Psoas muscle (tissue), 8 donors: Measurements from ENCODE around the gene ST3GAL5. TPM values are rescaled to one million over a fixed set of nuclear protein-coding genes. Genes with fewer than 3 reads are reported as not detected.

Experiments used
- ATAC-seq, 4 donors: fragments of 200-7000 bp; cut with Tn5 transposase; one replicate each; pipeline ENCODE4 v1.9.1; 2020; ENCODE audit warnings: moderate library complexity in 3 of 4, mild to moderate bottlenecking in 2 of 4
- DNase-seq, 2 donors: peaks; one replicate each; pipeline ENCODE4 v3.0.0-alpha.2; 2020
- H3K27ac ChIP-seq: fragments of 200-600 bp; one replicate; pipeline ENCODE4 v1.8.0; 2022
- H3K27me3 ChIP-seq, 3 donors: fragments of 200-600 bp in 1 of 3; one replicate each; pipeline versions ENCODE4 v1.6.1 to v1.8.0; 2013 to 2022; ENCODE audit warnings: low read length in 2 of 3, mild to moderate bottlenecking in 2 of 3, moderate library complexity in 1 of 3; ENCODE audit not compliant: insufficient read depth in 3 of 3
- H3K36me3 ChIP-seq, 2 donors: fragments of 200-600 bp in 1 of 2; one replicate each; pipeline versions ENCODE4 v1.6.1 to v1.8.0; 2013 to 2022; ENCODE audit warnings: low read depth in 1 of 2, mild to moderate bottlenecking in 1 of 2, moderate library complexity in 1 of 2; ENCODE audit not compliant: insufficient read depth in 1 of 2
- H3K4me1 ChIP-seq: fragments of 200-600 bp; one replicate; pipeline ENCODE4 v1.8.0; 2022
- H3K4me3 ChIP-seq: fragments of 200-600 bp; one replicate; pipeline ENCODE4 v1.8.0; 2022; ENCODE audit warnings: mild to moderate bottlenecking
- H3K9me3 ChIP-seq: fragments of 200-600 bp; one replicate; pipeline ENCODE4 v1.8.0; 2022
- WGBS, 3 donors: extraction: QIAGEN DNeasy Blood & Tissue Kit; methylation state at CpG; one replicate each; pipeline versions ENCODE4 v1.1.6 to v1.1.7; 2013; 5-methylcytosine and 5-hydroxymethylcytosine counted together
- intact Hi-C, 2 donors: fragments of 100-400 bp; cut with DNase I; formaldehyde crosslinking; loops; one replicate each; pipeline versions ENCODE4 v1.11.0 to v1.14.2; 2022
- polyA plus RNA-seq, 3 donors: library from polyadenylated mRNA; stranded (reverse); fragments of 200-250 nt; gene quantifications; one replicate each; pipeline ENCODE4 v1.2.3, GENCODE V29; 2013
- total RNA-seq, 4 donors: library from RNA; stranded (reverse); fragmentation: NEBNext Ultra II Directional in 2 of 4; extraction: Animal tissue kit (Norgen Biotek cat#: 25700) in 2 of 4; gene quantifications; one replicate each; pipeline versions ENCODE4 v1.2.1 to v1.2.4, GENCODE V29; 2021 to 2023
- TF ChIP-seq, protein P1 (sequence below): fragments of 200-600 bp; IDR thresholded peaks from one replicate; pipeline ENCODE4 v1.8.0; 2022; ENCODE audit warnings: antibody characterized with exemption
- donor health status: healthy with polysubstance abuse.
- donor health status: DM: no; HTN: no; CAD: no; lungs with moderate emphysema.
- donor health status: Bipolar disorder and iron deficiency.
- donor health status: healthy.
- donor health status: DM: yes; HTN: yes; CAD: no.
- donor health status: DM: no; HTN: no; CAD: no.
- donor health status: DM: no; HTN: no; CAD: no.
- donor health status: DM: yes; HTN: yes; CAD: no.

ST3GAL5 gene
- total and polyA plus RNA-seq, 7 donors, result 7.9 to 35.6 (median 14.7) TPM

DNA sequence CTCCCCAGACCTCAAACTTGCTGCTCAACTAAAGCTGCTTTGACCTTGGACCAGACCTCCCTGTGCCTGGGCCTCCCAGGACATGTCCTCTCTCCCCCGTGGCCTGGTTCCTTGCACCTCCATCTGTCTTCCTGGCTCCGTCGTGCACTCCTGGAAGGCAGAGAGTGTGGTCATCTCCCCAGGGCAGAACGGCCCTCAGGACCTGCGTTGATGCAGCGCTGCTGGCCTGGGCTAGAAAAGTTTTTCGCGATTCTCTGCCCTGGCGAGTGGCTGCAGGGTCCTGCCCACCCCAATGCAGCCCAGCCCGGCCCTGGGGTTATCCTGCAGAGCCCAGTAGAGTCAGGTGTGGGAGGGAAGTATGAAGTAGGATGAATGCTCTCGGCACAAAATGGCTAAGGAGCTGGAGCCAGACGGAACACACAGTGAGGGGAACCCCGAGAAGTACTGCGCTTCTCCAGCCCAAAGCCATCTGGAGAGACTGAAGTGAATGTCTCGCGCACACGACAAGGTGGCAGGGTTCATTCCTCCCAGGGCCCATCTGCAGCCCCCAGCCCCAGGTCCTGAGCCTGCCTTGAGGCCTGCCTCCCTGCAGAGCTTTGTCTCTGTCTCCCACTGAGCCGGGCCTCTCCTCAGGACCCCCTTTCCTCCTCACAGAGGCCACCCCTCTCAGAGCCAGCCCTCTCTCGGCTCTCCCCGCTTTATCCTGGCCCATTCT lies 93.3 kb downstream of the ST3GAL5 start:
- H3K9me3 ChIP-seq, result no peaks in the 10 kb centered on the region
- ATAC-seq (no peak), DNase-seq (no peak)
- TF ChIP-seq, protein P1, sequence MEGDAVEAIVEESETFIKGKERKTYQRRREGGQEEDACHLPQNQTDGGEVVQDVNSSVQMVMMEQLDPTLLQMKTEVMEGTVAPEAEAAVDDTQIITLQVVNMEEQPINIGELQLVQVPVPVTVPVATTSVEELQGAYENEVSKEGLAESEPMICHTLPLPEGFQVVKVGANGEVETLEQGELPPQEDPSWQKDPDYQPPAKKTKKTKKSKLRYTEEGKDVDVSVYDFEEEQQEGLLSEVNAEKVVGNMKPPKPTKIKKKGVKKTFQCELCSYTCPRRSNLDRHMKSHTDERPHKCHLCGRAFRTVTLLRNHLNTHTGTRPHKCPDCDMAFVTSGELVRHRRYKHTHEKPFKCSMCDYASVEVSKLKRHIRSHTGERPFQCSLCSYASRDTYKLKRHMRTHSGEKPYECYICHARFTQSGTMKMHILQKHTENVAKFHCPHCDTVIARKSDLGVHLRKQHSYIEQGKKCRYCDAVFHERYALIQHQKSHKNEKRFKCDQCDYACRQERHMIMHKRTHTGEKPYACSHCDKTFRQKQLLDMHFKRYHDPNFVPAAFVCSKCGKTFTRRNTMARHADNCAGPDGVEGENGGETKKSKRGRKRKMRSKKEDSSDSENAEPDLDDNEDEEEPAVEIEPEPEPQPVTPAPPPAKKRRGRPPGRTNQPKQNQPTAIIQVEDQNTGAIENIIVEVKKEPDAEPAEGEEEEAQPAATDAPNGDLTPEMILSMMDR, result no peak
- peaks cover 42% of the 10 kb centered on the region for H3K4me1 ChIP-seq
- H3K36me3 ChIP-seq, result no peaks in the 10 kb centered on the region
- no peaks in the 10 kb centered on the region for H3K27me3 ChIP-seq
- intact Hi-C loops, result loop anchor here in 1 of 2 donors (5.0 kb wide), 1 partner anchor 43 kb away; the partner anchor contains the start of gene ATOH8
- H3K4me3 ChIP-seq, result no peak overlapping the region
- H3K27ac ChIP-seq, result peak overlapping the region; percentile 38
- 68 to 77% (median 69%) methylated on average over 19 to 20 of the region's 20 CpGs for WGBS, 3 donors

DNA sequence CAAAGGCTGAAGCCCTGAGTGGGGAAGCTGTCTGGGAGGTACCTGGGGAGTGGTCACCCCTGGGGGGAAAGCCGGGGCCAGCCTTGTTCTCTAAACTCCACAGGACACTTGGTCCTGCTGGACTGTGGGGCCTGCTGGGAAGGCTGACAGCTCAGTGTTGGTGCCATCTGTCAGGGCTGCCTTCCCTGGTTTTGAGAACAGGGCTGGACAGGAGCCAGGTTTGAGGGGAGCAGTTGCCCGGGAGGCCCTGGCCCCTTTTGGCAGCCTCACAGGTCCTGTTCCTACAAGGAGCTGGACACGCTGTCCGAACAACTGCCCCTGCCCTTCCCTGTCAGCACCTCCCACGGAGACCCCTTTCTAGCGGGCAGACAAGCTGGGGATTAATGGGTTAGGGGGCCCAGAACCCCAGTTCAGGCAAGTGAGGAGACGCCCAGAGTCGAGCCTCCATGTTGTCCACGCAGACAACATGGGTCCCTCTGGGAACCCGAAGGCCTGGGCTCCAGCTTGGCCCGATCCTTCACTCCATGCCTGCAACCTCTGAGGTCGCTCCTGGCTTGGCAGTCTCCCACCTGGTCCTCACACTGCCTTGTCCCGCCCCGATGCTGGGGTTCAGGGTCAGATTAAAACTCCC lies 94.2 kb downstream of the ST3GAL5 start:
- ATAC-seq, result no peak
- Histone ChIP-seq H3K4me3 (no peak overlapping the region), H3K4me1 (peaks cover 42% of the 10 kb centered on the region), H3K36me3 (no peaks in the 10 kb centered on the region), H3K9me3 (no peaks in the 10 kb centered on the region), H3K27me3 (no peaks in the 10 kb centered on the region), H3K27ac (no peak overlapping the region)
- intact Hi-C loops, result loop anchor here in 1 of 2 donors (5.0 kb wide), 1 partner anchor 42 kb away; the partner anchor contains the start of gene ATOH8
- 50 to 67% (median 67%) methylated on average over 14 of the region's 14 CpGs for WGBS, 3 donors
- TF ChIP-seq, protein P1, result no peak
- peak in 1 of 2 donors; percentile 60 for DNase-seq

DNA sequence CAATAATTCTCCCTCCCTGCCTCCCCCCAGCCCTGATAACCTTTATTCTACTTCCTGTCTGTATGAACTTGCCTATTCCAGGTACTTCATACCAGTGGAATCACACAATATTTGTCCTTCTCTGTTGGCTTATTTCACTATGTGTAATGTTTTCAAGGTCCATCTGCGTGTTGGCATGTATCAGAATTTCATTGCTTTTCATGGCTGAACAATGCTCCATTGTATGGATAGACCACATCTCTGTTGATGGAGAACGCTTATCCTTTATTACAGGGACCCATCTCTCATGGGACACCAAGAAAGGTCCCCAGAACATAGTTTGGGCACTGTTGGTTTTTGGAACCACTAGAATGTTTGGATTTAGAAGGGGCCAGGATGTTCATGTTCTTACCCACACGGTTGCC lies 94.8 kb downstream of the ST3GAL5 start:
- ATAC-seq (no peak), DNase-seq (no peak)
- TF ChIP-seq, protein P1, result no peak
- Histone ChIP-seq H3K27me3 (no peaks in the 10 kb centered on the region), H3K4me1 (peaks cover 42% of the 10 kb centered on the region), H3K27ac (no peak overlapping the region), H3K9me3 (no peaks in the 10 kb centered on the region), H3K4me3 (no peak overlapping the region), H3K36me3 (no peaks in the 10 kb centered on the region)
- intact Hi-C loops, result no loop called here
- WGBS, 3 donors, result 68 to 74% (median 70%) methylated on average over 3 of the region's 3 CpGs

DNA sequence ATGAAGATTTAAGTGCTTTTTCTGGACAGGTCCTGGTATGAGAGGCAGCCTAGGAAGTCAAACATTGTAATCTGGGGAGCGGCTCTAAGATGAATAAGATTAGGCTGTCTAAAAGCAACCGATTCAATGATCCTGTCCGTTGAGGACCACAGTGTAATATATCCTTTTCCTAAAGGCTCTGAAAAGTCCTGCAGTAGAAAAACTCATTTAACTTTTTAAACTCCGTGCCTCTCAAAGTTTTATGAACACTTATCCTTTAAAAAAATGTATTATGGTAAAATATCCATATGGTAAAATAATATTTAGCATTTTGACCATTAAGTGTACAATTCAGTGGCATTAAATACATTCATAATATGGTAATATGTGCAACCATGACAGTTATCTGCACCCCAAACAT lies 95.2 kb downstream of the ST3GAL5 start:
- TF ChIP-seq, protein P1, result no peak
- ATAC-seq (no peak), DNase-seq (no peak)
- intact Hi-C loops, result no loop called here
- Histone ChIP-seq H3K4me1 (peaks cover 40% of the 10 kb centered on the region), H3K4me3 (no peak overlapping the region), H3K9me3 (no peaks in the 10 kb centered on the region), H3K27me3 (no peaks in the 10 kb centered on the region), H3K27ac (no peak overlapping the region), H3K36me3 (no peaks in the 10 kb centered on the region)
- 74 to 86% (median 82%) methylated on average over 4 of the region's 4 CpGs for WGBS, 3 donors
